ENCODE measurements around the gene ANKRD6. TPM values are rescaled to one million over a fixed set of nuclear protein-coding genes. Genes with fewer than 3 reads are reported as not detected.

ANKRD6 gene
- total RNA-seq, 2 experiments from 2014 or later: 2.4 to 7.0 TPM

DNA sequence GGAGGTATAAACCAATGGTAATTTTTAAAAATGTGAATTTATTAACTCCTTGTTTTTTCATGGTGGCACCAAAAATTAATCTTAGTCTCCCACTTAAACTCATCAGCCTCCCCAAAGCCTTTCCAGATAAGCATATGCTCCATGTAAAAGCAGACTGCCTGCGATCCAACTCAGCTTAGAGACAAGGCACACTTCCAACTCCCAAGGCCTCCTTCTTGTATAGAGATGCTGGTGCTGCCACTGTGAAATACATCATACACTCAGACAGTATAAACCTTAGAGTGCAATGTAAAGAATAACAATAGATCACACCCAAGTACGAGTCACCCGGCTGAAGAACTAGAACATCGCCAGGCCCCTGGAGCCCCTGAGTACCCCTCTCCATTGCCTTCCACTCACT, 2.0 kb downstream of the ANKRD6 start:
- Histone ChIP-seq H3K9me3 (ENCODE audit: low read length) (no peaks in the 10 kb centered on the region), H4K20me1 (ENCODE audit: insufficient read depth, low read length) (no peaks in the 10 kb centered on the region)
- no TSS peak for BruUV-seq (replicated peaks)

DNA sequence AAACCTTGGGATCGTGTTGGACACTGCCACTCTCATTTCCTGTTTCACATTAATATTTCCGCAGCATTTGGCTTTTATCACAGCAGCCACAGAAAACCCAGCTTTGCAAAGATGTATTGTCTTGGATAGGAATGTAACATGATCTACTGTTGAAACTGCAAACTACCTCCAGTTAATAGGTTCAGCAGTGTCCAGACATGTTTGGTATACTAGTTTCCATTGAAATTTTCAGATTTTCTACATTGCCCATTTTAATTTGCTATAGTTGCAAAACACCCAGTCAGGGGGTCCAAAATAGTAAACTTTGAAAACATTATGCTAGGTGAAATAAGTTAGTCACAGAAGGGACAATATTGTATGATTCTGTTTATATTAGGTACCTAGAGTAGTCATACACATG, 3.3 kb downstream of the ANKRD6 start:
- intact Hi-C loops (cut with micrococcal nuclease; ENCODE audit: unreplicated experiment): loop anchor here (10.0 kb wide), 1 partner anchor 339 kb away; no protein-coding TSS in a partner anchor
- TF ChIP-seq EZH2phosphoT487 (IDR thresholded peaks at IDR 0.05; ENCODE audit: borderline replicate concordance, low read depth, low read length) (no peak), CTCF (conservative IDR thresholded peaks at IDR 0.05; ENCODE audit: low read length) (no peak)
- H3K9me2 ChIP-seq (ENCODE audit: insufficient read depth, low read length): no peaks in the 10 kb centered on the region
- H4K20me1 ChIP-seq (ENCODE audit: insufficient read depth, low read length): no peaks in the 10 kb centered on the region
- no TSS peak for BruUV-seq (replicated peaks)
- POLR2A ChIA-PET: interaction anchor here (1.0 to 2.0 kb wide), 2 partner anchors 14 to 15 kb away, joined by 5 read pairs; no protein-coding TSS in a partner anchor
- no peak overlapping the region for H3K4me3 ChIP-seq (ENCODE audit: low read depth, low read length, poor library complexity, severe bottlenecking)
- H3K9me3 ChIP-seq (ENCODE audit: low read length): no peaks in the 10 kb centered on the region
- no peaks in the 10 kb centered on the region for H3K36me3 ChIP-seq (ENCODE audit: insufficient read depth, low read length)
- no peak overlapping the region for H3K27ac ChIP-seq (ENCODE audit: low read depth, low read length, poor library complexity, severe bottlenecking)
- no peak overlapping the region for H3K4me2 ChIP-seq (ENCODE audit: low read length)
- no peak for DNase-seq (ENCODE audit: low spot score)
- CTCF ChIA-PET (ENCODE audit: unreplicated experiment): no interaction called here
- H3K79me2 ChIP-seq (ENCODE audit: insufficient read depth, low read depth, low read length): no peaks in the 10 kb centered on the region
- 0 out of 2 replicates have a peak overlapping the region, but pooled peaks have one; percentile 16 for H2AFZ ChIP-seq (ENCODE audit: low read length)
- peaks cover 22% of the 10 kb centered on the region for H3K4me1 ChIP-seq (ENCODE audit: insufficient read depth, low read length, poor library complexity, severe bottlenecking)

More for the DNA sequence above, 2.0 kb downstream of the ANKRD6 start:
- H3K4me3 ChIP-seq (ENCODE audit: low read depth, low read length, poor library complexity, severe bottlenecking): no peak overlapping the region
- no peak overlapping the region for H2AFZ ChIP-seq (ENCODE audit: low read length)
- intact Hi-C loops (cut with micrococcal nuclease; ENCODE audit: unreplicated experiment): loop anchor here (5.0 to 10.0 kb wide), 3 partner anchors 162 to 1042 kb away; no protein-coding TSS in a partner anchor
- no peaks in the 10 kb centered on the region for H3K36me3 ChIP-seq (ENCODE audit: insufficient read depth, low read length)
- H3K79me2 ChIP-seq (ENCODE audit: insufficient read depth, low read depth, low read length): no peaks in the 10 kb centered on the region
- TF ChIP-seq CTCF (conservative IDR thresholded peaks at IDR 0.05; ENCODE audit: low read length): no peak
- TF ChIP-seq EZH2phosphoT487 (IDR thresholded peaks at IDR 0.05; ENCODE audit: borderline replicate concordance, low read depth, low read length): no peak
- H3K9me2 ChIP-seq (ENCODE audit: insufficient read depth, low read length): no peaks in the 10 kb centered on the region
- no peak for DNase-seq (ENCODE audit: low spot score)
- H3K4me2 ChIP-seq (ENCODE audit: low read length): no peak overlapping the region
- ChIA-PET CTCF (ENCODE audit: unreplicated experiment) (no interaction called here), POLR2A (interaction anchor here (1.0 kb wide), 2 partner anchors 13 to 17 kb away, joined by 4 to 5 read pairs; no protein-coding TSS in a partner anchor)
- H3K4me1 ChIP-seq (ENCODE audit: insufficient read depth, low read length, poor library complexity, severe bottlenecking): peaks cover 22% of the 10 kb centered on the region
- no peak overlapping the region for H3K27ac ChIP-seq (ENCODE audit: low read depth, low read length, poor library complexity, severe bottlenecking)

GRCh38 chr6:89438248-89438647, 5.3 kb downstream of the ANKRD6 start:
- ChIA-PET POLR2A (interaction anchor here (0.6 to 2.0 kb wide), 2 partner anchors 13 to 167 kb away, joined by 4 to 5 read pairs; no protein-coding TSS in a partner anchor), CTCF (ENCODE audit: unreplicated experiment) (interaction anchor here (0.9 kb wide), 1 partner anchor 30 kb away, joined by 3 read pairs; no protein-coding TSS in a partner anchor)
- H3K4me1 ChIP-seq (ENCODE audit: insufficient read depth, low read length, poor library complexity, severe bottlenecking): peaks cover 17% of the 10 kb centered on the region
- intact Hi-C loops (cut with micrococcal nuclease; ENCODE audit: unreplicated experiment): loop anchor here (10.0 kb wide), 1 partner anchor 337 kb away; no protein-coding TSS in a partner anchor
- no peak for DNase-seq (ENCODE audit: low spot score)
- H4K20me1 ChIP-seq (ENCODE audit: insufficient read depth, low read length): no peaks in the 10 kb centered on the region; the same call in 1 of the 2 replicates
- no peaks in the 10 kb centered on the region for H3K9me2 ChIP-seq (ENCODE audit: insufficient read depth, low read length)
- peak overlapping the region; percentile 51; the same call in 1 of the 2 replicates for H2AFZ ChIP-seq (ENCODE audit: low read length)
- H3K4me3 ChIP-seq (ENCODE audit: low read depth, low read length, poor library complexity, severe bottlenecking): no peak overlapping the region
- H3K79me2 ChIP-seq (ENCODE audit: insufficient read depth, low read depth, low read length): no peaks in the 10 kb centered on the region
- H3K27ac ChIP-seq (ENCODE audit: low read depth, low read length, poor library complexity, severe bottlenecking): no peak overlapping the region
- H3K36me3 ChIP-seq (ENCODE audit: insufficient read depth, low read length): no peaks in the 10 kb centered on the region
- BruUV-seq (replicated peaks): no TSS peak
- H3K4me2 ChIP-seq (ENCODE audit: low read length): no peak overlapping the region
- TF ChIP-seq EZH2phosphoT487 (IDR thresholded peaks at IDR 0.05; ENCODE audit: borderline replicate concordance, low read depth, low read length) (no peak), CTCF (conservative IDR thresholded peaks at IDR 0.05; ENCODE audit: low read length) (no peak)
- no peaks in the 10 kb centered on the region for H3K9me3 ChIP-seq (ENCODE audit: low read length)
